GM18502 (cell line): ENCODE data around the gene APOB.
"Not testable (repeated sequence)": the region's sequence is repeated elsewhere in the genome, so short reads cannot be mapped to it uniquely, and the experiment has no call there.

Experiments
- ATAC-seq: cut with Tn5 transposase; IDR thresholded peaks from one replicate; pipeline ENCODE4 v1.9.1; 2021; ENCODE audit warnings: mild to moderate bottlenecking; ENCODE audit not compliant: unreplicated experiment, poor library complexity

APOB gene

GRCh38 chr2:21035282-21035973 lies 8.4 kb downstream of the APOB start:
- ATAC-seq: no peak

- ATAC-seq: no peak
Observed at GRCh38 chr2:21034972-21035279, 8.9 kb downstream of the APOB start.

- ATAC-seq: no peak
Observed at GRCh38 chr2:21034156-21034971, 9.5 kb downstream of the APOB start.

- no peak for ATAC-seq
Observed at GRCh38 chr2:21033237-21034155, 10.4 kb downstream of the APOB start.

- ATAC-seq: no peak
Observed at GRCh38 chr2:21032338-21033236, 11.3 kb downstream of the APOB start.

GRCh38 chr2:21030983-21031968 lies 12.6 kb downstream of the APOB start:
- no peak for ATAC-seq

- ATAC-seq: no peak
Observed at GRCh38 chr2:21029519-21029918, 14.4 kb downstream of the APOB start.

- ATAC-seq: not testable (repeated sequence)
Observed at GRCh38 chr2:21028951-21029350, 14.9 kb downstream of the APOB start.

GRCh38 chr2:21028021-21028947 lies 15.6 kb downstream of the APOB start:
- no peak for ATAC-seq

- no peak for ATAC-seq
Observed at GRCh38 chr2:21026479-21027282, 17.2 kb downstream of the APOB start.

GRCh38 chr2:21025690-21026478 lies 18.0 kb downstream of the APOB start:
- ATAC-seq: no peak

- no peak for ATAC-seq
Observed at GRCh38 chr2:21024722-21025389, 19.0 kb downstream of the APOB start.

- ATAC-seq: no peak
Observed at GRCh38 chr2:21024198-21024597, 19.7 kb downstream of the APOB start.

GRCh38 chr2:21023419-21024181 lies 20.3 kb downstream of the APOB start:
- no peak for ATAC-seq

- ATAC-seq: no peak
Observed at GRCh38 chr2:21022792-21023367, 21.0 kb downstream of the APOB start.
